Measurements from ENCODE around the gene DPP4. TPM values are rescaled to one million over a fixed set of nuclear protein-coding genes. Genes with fewer than 3 reads are reported as not detected.
"Not testable (repeated sequence)": the region's sequence is repeated elsewhere in the genome, so short reads cannot be mapped to it uniquely, and the experiment has no call there.

DPP4 gene
- polyA plus RNA-seq, 3 donors = 0.46 TPM; not detected in 2

GRCh38 chr2:161979490-161979889 is 94.5 kb downstream of the DPP4 start:
- H3K27me3 ChIP-seq (ENCODE audit: control insufficient read depth in 2 of 2, insufficient read depth in 2 of 2, low read length in 2 of 2) = no peaks in the 10 kb centered on the region
- no peak overlapping the region for H3K9ac ChIP-seq (ENCODE audit: insufficient read depth, low read length, poor library complexity, severe bottlenecking)
- Mint-ChIP-seq H3K4me3 (no peak overlapping the region), H3K27ac (no peak overlapping the region), H3K27me3 (ENCODE audit: low read depth in 3 of 3) (no peaks in the 10 kb centered on the region), H3K4me1 (peaks cover 23% of the 10 kb centered on the region), H3K36me3 (no peaks in the 10 kb centered on the region), H3K9me3 (peaks cover 0 to 2% (median 0%) of the 10 kb centered on the region in 7 donors)
- intact Hi-C loops (cut with micrococcal nuclease) = no loop called here
- H2AFZ ChIP-seq (ENCODE audit: insufficient read depth, low read depth, low read length, poor library complexity, severe bottlenecking) = no peak overlapping the region
- no peak for TF ChIP-seq CTCF (IDR thresholded peaks at IDR 0.05)
- no peaks in the 10 kb centered on the region for H3K9me3 ChIP-seq (replicated peaks in 1 of 2; ENCODE audit: control insufficient read depth in 1 of 2, insufficient read depth in 1 of 2, low read length in 2 of 2)
- H3K4me3 ChIP-seq (replicated peaks in 1 of 3; ENCODE audit: low read depth in 2 of 3, low read length in 3 of 3) = no peak overlapping the region
- no peak overlapping the region for H3K4me2 ChIP-seq (replicated peaks; ENCODE audit: extremely low read depth, low read length, poor library complexity, severe bottlenecking)
- H3K36me3 ChIP-seq (replicated peaks in 1 of 2; ENCODE audit: control insufficient read depth in 1 of 2, insufficient read depth in 2 of 2, low read length in 2 of 2) = no peaks in the 10 kb centered on the region
- no CpG with 5 or more reads among the region's 2 CpGs for WGBS (ENCODE audit: insufficient coverage)
- H3K79me2 ChIP-seq (ENCODE audit: insufficient read depth, low read length) = no peaks in the 10 kb centered on the region
- no peak overlapping the region for H3K27ac ChIP-seq (ENCODE audit: low read depth in 1 of 2, low read length in 2 of 2)
- no peak for DNase-seq
- H4K20me1 ChIP-seq (ENCODE audit: insufficient read depth, low read length) = no peaks in the 10 kb centered on the region
- H3K4me1 ChIP-seq (ENCODE audit: control insufficient read depth in 1 of 2, insufficient read depth in 2 of 2, low read length in 2 of 2) = peaks cover 24 to 25% of the 10 kb centered on the region in 2 donors

- DNase-seq; H3K9me3 Mint-ChIP-seq; H3K9ac ChIP-seq (ENCODE audit: insufficient read depth, low read length, poor library complexity, severe bottlenecking); H3K9me3 ChIP-seq (replicated peaks in 1 of 2; ENCODE audit: control insufficient read depth in 1 of 2, insufficient read depth in 1 of 2, low read length in 2 of 2); H3K27ac ChIP-seq (ENCODE audit: low read depth in 1 of 2, low read length in 2 of 2); H3K4me3 ChIP-seq (replicated peaks in 1 of 3; ENCODE audit: low read depth in 2 of 3, low read length in 3 of 3); H3K27ac Mint-ChIP-seq; intact Hi-C loops (cut with micrococcal nuclease); H4K20me1 ChIP-seq (ENCODE audit: insufficient read depth, low read length); H3K36me3 ChIP-seq (replicated peaks in 1 of 2; ENCODE audit: control insufficient read depth in 1 of 2, insufficient read depth in 2 of 2, low read length in 2 of 2); H2AFZ ChIP-seq (ENCODE audit: insufficient read depth, low read depth, low read length, poor library complexity, severe bottlenecking); H3K79me2 ChIP-seq (ENCODE audit: insufficient read depth, low read length); H3K27me3 Mint-ChIP-seq (ENCODE audit: low read depth in 3 of 3); H3K36me3 Mint-ChIP-seq; H3K4me3 Mint-ChIP-seq; H3K4me2 ChIP-seq (replicated peaks; ENCODE audit: extremely low read depth, low read length, poor library complexity, severe bottlenecking); H3K27me3 ChIP-seq (ENCODE audit: control insufficient read depth in 2 of 2, insufficient read depth in 2 of 2, low read length in 2 of 2): not testable (repeated sequence)
- H3K4me1 Mint-ChIP-seq = peaks cover 23% of the 10 kb centered on the region
- peaks cover 24 to 25% of the 10 kb centered on the region in 2 donors for H3K4me1 ChIP-seq (ENCODE audit: control insufficient read depth in 1 of 2, insufficient read depth in 2 of 2, low read length in 2 of 2)
- WGBS (ENCODE audit: insufficient coverage) = 81% methylated on average over 4 of the region's 6 CpGs
Observed at GRCh38 chr2:161977926-161978325, 96.1 kb downstream of the DPP4 start.

Measured in CD14-positive monocyte (primary cell).